Activated T-helper 2 cell treated with anti-CD3 and anti-CD28 coated beads, Interferon-gamma antibody, Interleukin-2, Interleukin-4, amounts not matched to agents 10 μg/mL and 5 μg/mL and 100 μg/mL, durations not matched to agents 14 hours and 24 hours and 36 hours (primary cell): ENCODE data around the gene SDR42E1. TPM values are rescaled to one million over a fixed set of nuclear protein-coding genes. Genes with fewer than 3 reads are reported as not detected.

Experiments
- DNase-seq: peaks from one replicate; pipeline ENCODE4 v3.0.0; 2021; ENCODE audit warnings: low spot score
- H3K27ac Mint-ChIP-seq: one replicate; pipeline ENCODE4 v1.8.0; 2021; ENCODE audit warnings: mixed read lengths
- H3K27me3 Mint-ChIP-seq: one replicate; pipeline ENCODE4 v1.8.0; 2021; ENCODE audit warnings: low read depth, mixed read lengths
- H3K36me3 Mint-ChIP-seq: one replicate; pipeline ENCODE4 v1.8.0; 2021; ENCODE audit warnings: low read depth, mixed read lengths
- H3K4me1 Mint-ChIP-seq: one replicate; pipeline ENCODE4 v1.8.0; 2021; ENCODE audit warnings: low read depth, mixed read lengths
- H3K4me3 Mint-ChIP-seq: one replicate; pipeline ENCODE4 v1.8.0; 2021; ENCODE audit warnings: low read depth, mild to moderate bottlenecking, moderate library complexity, mixed read lengths
- H3K9me3 Mint-ChIP-seq: one replicate; pipeline ENCODE4 v1.8.0; 2021; ENCODE audit warnings: mixed read lengths
- intact Hi-C: fragments of 100-400 bp; cut with micrococcal nuclease; formaldehyde crosslinking; loops from one replicate; pipeline ENCODE4 v1.15.1; 2023
- total RNA-seq: library from RNA; stranded (reverse); gene quantifications from 2 replicates; pipeline ENCODE4 v1.2.3, GENCODE V29; 2022

SDR42E1 gene
- total RNA-seq = 3.9 and 4.2 TPM in 2 replicates

DNA sequence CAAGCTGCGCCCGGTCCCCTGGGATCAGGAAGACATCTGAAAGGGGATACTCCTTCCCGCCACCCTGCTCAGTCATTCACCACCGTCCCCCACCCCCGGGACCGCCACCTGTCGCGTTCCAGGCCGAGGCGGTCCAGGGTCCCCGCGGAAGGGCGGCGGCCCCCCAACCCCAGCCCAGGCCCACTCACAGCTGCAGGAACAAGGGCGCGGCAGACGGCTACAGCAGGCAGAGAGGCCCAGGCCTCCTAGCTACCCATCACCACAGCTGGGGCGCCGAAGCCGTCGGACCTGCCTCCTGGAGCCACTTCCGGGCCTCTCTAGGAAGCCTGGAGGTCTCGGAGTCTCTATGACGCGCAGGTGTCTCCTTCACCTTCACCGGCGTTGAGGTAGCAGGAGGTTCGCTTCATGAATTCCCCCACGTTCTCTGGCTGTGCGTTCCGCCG is at the start of gene SDR42E1:
Gene SDR42E1, minus strand, starts transcription at position 272 of the 443 bp plus-strand sequence. CDS start 10,612 bp downstream, outside the sequence.
- peak within 1 kb of the TSS; percentile 82 for H3K4me3 Mint-ChIP-seq
- H3K4me1 Mint-ChIP-seq = peaks cover 12% of the 10 kb centered on the region
- peak within 1 kb of the TSS; percentile 55 for H3K27ac Mint-ChIP-seq
- H3K27me3 Mint-ChIP-seq = peaks cover 13% of the 10 kb centered on the region
- intact Hi-C loops = no loop called here
- H3K9me3 Mint-ChIP-seq = peaks cover 34% of the 10 kb centered on the region
- DNase-seq = peak; percentile 43
- H3K36me3 Mint-ChIP-seq = peaks cover 30% of the 10 kb centered on the region

DNA sequence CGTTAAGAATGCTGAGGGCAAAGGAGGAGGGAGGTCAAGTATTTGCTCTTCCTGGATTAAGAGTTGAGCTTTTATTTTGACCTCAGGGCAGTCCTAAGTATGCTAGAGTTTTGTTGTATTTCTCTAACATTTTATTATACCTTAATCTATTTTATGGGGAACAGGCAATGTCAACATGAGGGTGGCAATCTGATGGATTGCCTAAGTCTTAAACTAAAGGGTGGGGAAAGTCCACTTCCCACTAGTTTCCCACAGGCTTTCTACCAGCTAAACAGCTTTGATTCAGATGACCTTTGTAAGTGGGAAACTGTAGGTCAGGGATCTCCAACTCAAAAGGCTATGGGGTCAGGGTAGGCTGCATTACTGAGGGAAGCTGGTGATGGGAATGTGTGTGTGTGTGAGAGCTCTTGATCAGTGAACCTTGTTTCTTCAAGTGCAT is 48.7 kb upstream of the SDR42E1 start:
- Mint-ChIP-seq H3K4me3 (no peak overlapping the region), H3K4me1 (peaks cover 4% of the 10 kb centered on the region), H3K27me3 (peaks cover 19% of the 10 kb centered on the region), H3K36me3 (no peaks in the 10 kb centered on the region), H3K9me3 (no peaks in the 10 kb centered on the region), H3K27ac (no peak overlapping the region)
- DNase-seq = no peak
- intact Hi-C loops = no loop called here

DNA sequence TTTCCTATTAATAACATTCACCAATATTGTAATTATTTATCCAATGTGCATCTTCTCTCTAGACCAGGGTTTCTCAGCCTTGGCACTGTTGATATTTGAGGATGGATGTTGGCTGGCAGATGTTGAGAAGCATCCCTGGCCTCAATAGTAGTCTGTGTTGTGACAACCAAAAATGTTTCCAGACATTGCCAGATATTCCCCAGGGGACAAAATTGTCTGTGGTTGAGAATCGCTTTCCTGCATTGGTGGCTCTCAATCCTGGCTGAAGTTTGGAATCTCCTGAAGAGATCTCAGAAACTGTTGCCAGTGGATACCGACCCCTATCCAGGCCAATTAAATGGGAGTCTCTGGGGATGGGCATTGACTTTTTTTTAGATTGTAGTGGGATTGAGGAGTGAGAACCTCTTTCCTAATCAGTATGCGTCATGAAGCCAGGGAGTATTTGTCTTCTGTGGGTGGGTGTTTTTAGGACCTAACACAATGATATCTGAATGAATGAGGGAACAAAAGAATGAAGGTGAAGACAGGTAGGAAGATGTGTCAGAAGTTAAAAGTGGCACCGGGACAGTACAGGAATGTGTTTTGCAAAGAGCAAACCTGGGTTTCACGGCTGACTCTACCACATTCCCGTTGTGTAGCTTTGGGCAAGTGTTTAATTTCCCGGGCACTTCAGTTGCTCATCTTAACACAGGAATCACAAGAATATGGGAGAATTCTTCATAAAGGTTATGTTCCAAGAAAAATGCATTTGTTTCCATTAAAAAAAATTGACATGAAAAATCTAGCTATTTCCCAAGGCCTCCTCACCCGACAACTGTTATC is 48.1 kb upstream of the SDR42E1 start:
- Mint-ChIP-seq H3K27ac (no peak overlapping the region), H3K36me3 (no peaks in the 10 kb centered on the region), H3K27me3 (peaks cover 19% of the 10 kb centered on the region), H3K4me3 (no peak overlapping the region), H3K4me1 (peaks cover 4% of the 10 kb centered on the region), H3K9me3 (no peaks in the 10 kb centered on the region)
- no peak for DNase-seq
- intact Hi-C loops = no loop called here

GRCh38 chr16:82056550-82056896 is 45.3 kb upstream of the SDR42E1 start:
- H3K27me3 Mint-ChIP-seq = peaks cover 23% of the 10 kb centered on the region
- H3K4me1 Mint-ChIP-seq = peaks cover 4% of the 10 kb centered on the region
- DNase-seq = no peak
- no peak overlapping the region for H3K27ac Mint-ChIP-seq
- H3K9me3 Mint-ChIP-seq = no peaks in the 10 kb centered on the region
- no peaks in the 10 kb centered on the region for H3K36me3 Mint-ChIP-seq
- no peak overlapping the region for H3K4me3 Mint-ChIP-seq
- intact Hi-C loops = no loop called here

GRCh38 chr16:82055728-82056549 is 44.7 kb upstream of the SDR42E1 start:
- Mint-ChIP-seq H3K36me3 (no peaks in the 10 kb centered on the region), H3K27ac (no peak overlapping the region), H3K4me1 (peaks cover 4% of the 10 kb centered on the region), H3K27me3 (peaks cover 26% of the 10 kb centered on the region), H3K4me3 (no peak overlapping the region), H3K9me3 (no peaks in the 10 kb centered on the region)
- intact Hi-C loops = no loop called here
- no peak for DNase-seq

DNA sequence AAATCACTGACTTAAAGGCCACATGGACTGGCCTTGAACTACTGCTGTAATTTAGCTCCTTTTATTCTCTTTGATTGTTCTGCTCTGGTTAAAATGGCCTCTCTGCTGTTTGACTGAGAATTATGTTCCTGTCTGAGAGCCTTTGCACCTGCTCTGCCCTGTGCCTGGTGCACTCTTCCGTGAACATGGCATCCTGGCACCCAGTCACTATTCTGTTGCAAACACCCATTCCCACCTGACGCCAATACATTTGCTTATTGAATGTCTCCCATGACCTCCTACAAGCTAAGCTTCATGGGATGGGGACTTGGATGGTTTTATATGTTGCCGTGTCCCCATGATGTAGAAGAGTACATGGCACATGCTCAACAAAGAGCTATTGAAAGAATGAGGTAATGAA is 43.8 kb upstream of the SDR42E1 start:
- intact Hi-C loops = no loop called here
- peaks cover 25% of the 10 kb centered on the region for H3K27me3 Mint-ChIP-seq
- no peaks in the 10 kb centered on the region for H3K4me1 Mint-ChIP-seq

DNA sequence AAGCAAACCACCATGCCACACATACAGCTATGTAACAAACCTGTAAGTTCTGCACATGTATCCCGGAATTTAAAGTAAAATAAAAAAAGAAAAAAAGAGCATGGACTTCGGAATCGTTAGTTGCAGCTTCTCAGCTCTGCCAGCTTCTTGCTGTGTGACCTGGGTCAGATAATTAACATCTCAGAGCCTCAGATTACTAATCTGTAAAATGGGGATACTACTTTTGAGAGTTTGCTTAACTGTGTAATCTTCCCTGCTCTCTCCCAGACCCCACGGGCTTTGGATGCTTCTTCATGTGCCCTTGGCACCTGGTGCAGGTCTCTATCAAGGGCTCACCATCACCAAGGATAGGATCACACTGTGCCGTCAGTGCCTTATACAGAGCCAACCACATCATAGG is 40.4 kb upstream of the SDR42E1 start:
- peaks cover 34% of the 10 kb centered on the region for H3K27me3 Mint-ChIP-seq
- intact Hi-C loops = no loop called here
- no peaks in the 10 kb centered on the region for H3K9me3 Mint-ChIP-seq
- no peak overlapping the region for H3K4me3 Mint-ChIP-seq
- H3K36me3 Mint-ChIP-seq = no peaks in the 10 kb centered on the region
- H3K4me1 Mint-ChIP-seq = no peaks in the 10 kb centered on the region
- no peak for DNase-seq
- no peak overlapping the region for H3K27ac Mint-ChIP-seq

More for the DNA sequence above, 43.8 kb upstream of the SDR42E1 start:
- DNase-seq = no peak
- Mint-ChIP-seq H3K9me3 (no peaks in the 10 kb centered on the region), H3K27ac (no peak overlapping the region), H3K4me3 (no peak overlapping the region), H3K36me3 (no peaks in the 10 kb centered on the region)

DNA sequence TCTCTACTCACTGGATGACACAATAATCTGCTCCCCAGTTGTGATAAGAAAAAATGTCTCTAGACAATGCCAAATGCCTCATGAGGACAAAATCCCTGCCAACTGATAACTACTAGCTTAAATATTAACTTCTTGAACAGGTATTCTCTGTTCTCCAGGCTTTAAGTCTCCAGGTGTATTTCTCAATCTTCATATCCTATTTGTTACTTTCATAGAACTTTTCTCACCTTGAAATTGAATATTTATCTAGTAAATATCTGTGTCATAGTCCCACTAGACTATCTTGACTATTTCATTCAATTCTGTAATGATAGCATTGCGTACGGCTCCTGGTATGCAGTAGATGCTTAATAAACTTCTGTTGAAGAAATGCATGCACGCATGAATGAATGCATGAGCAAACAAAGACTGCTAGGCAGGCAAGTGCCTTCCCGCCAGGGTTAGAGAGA is 39.7 kb upstream of the SDR42E1 start:
- Mint-ChIP-seq H3K27ac (no peak overlapping the region), H3K27me3 (peaks cover 34% of the 10 kb centered on the region), H3K4me3 (no peak overlapping the region), H3K36me3 (no peaks in the 10 kb centered on the region), H3K4me1 (no peaks in the 10 kb centered on the region), H3K9me3 (no peaks in the 10 kb centered on the region)
- intact Hi-C loops = no loop called here
- no peak for DNase-seq

GRCh38 chr16:82050506-82050905 is 39.2 kb upstream of the SDR42E1 start:
- Mint-ChIP-seq H3K4me1 (no peaks in the 10 kb centered on the region), H3K4me3 (no peak overlapping the region), H3K9me3 (no peaks in the 10 kb centered on the region), H3K27ac (no peak overlapping the region), H3K27me3 (peaks cover 30% of the 10 kb centered on the region), H3K36me3 (no peaks in the 10 kb centered on the region)
- DNase-seq = no peak
- intact Hi-C loops = no loop called here

GRCh38 chr16:82049484-82049883 is 38.2 kb upstream of the SDR42E1 start:
- Mint-ChIP-seq H3K4me3 (no peak overlapping the region), H3K27me3 (peaks cover 25% of the 10 kb centered on the region), H3K36me3 (no peaks in the 10 kb centered on the region), H3K27ac (no peak overlapping the region), H3K4me1 (no peaks in the 10 kb centered on the region), H3K9me3 (no peaks in the 10 kb centered on the region)
- no peak for DNase-seq
- intact Hi-C loops = no loop called here

GRCh38 chr16:82047787-82048186 is 36.5 kb upstream of the SDR42E1 start:
- DNase-seq = no peak
- intact Hi-C loops = no loop called here
- H3K9me3 Mint-ChIP-seq = no peaks in the 10 kb centered on the region
- H3K27me3 Mint-ChIP-seq = peaks cover 18% of the 10 kb centered on the region
- H3K27ac Mint-ChIP-seq = no peak overlapping the region
- H3K36me3 Mint-ChIP-seq = no peaks in the 10 kb centered on the region
- H3K4me1 Mint-ChIP-seq = no peaks in the 10 kb centered on the region
- H3K4me3 Mint-ChIP-seq = no peak overlapping the region

- intact Hi-C loops = no loop called here
- Mint-ChIP-seq H3K27ac (no peak overlapping the region), H3K36me3 (no peaks in the 10 kb centered on the region), H3K9me3 (no peaks in the 10 kb centered on the region), H3K4me3 (no peak overlapping the region), H3K27me3 (peaks cover 18% of the 10 kb centered on the region), H3K4me1 (no peaks in the 10 kb centered on the region)
- no peak for DNase-seq
These were observed 36.1 kb upstream of the SDR42E1 start for GRCh38 chr16:82047374-82047773.

DNA sequence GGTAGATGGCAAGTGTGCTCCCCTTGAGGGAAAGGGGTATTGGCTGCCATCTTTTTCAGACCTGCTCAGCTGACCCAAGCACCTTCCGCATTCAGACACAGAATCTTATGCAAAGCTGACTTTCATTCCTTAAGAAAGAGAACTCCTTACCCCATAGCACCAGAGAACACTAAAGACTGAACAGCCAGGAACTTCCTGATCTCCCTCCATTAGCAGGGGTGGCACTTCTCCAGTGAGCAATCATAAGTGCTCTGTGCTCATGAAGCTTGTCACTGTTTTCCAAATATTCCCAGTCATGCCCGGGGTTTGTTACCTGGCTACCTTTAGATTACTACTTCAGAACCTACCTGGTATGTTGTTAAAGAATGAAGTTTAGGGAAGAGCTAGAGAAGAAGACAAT is 35.7 kb upstream of the SDR42E1 start:
- no peaks in the 10 kb centered on the region for H3K4me1 Mint-ChIP-seq
- intact Hi-C loops = no loop called here
- DNase-seq = no peak
- H3K4me3 Mint-ChIP-seq = no peak overlapping the region
- H3K9me3 Mint-ChIP-seq = no peaks in the 10 kb centered on the region
- no peak overlapping the region for H3K27ac Mint-ChIP-seq
- H3K36me3 Mint-ChIP-seq = no peaks in the 10 kb centered on the region
- H3K27me3 Mint-ChIP-seq = peaks cover 18% of the 10 kb centered on the region
